SK-N-SH treated with all-trans-retinoic acid at 6 μM for 48 hours (cell line): ENCODE data around the gene GNG2.

ENCODE experiments used
- ATAC-seq: fragments of 200-7000 bp; cut with Tn5 transposase; 3 replicates; pipeline ENCODE4 v1.9.1; 2020; ENCODE audit warnings: mild to moderate bottlenecking, moderate library complexity
- ARNTL ChIP-seq: fragments of 450-650 bp; formaldehyde crosslinking; IDR thresholded peaks from 2 replicates; pipeline ENCODE4 v1.5.0; 2020; ENCODE audit warnings: low read depth, mild to moderate bottlenecking, moderate library complexity, borderline replicate concordance
- BACH2 ChIP-seq: fragments of 250-450 bp; sonication (Bioruptor Pico); IDR thresholded peaks from 2 replicates; pipeline ENCODE4 v1.9.0; 2021; ENCODE audit warnings: mild to moderate bottlenecking, borderline replicate concordance
- CSDC2 ChIP-seq: fragments of 250-450 bp; sonication (Bioruptor Pico); IDR thresholded peaks from 2 replicates; pipeline ENCODE4 v1.5.0; 2020; ENCODE audit warnings: mild to moderate bottlenecking, moderate library complexity
- ISL1 ChIP-seq: fragments of 250-450 bp; sonication (Bioruptor Pico); IDR thresholded peaks from 2 replicates; pipeline ENCODE4 v2.1.2; 2022; ENCODE audit warnings: mild to moderate bottlenecking, moderate library complexity
- PPARA ChIP-seq: fragments of 250-450 bp; sonication (Bioruptor Pico); IDR thresholded peaks from 2 replicates; pipeline ENCODE4 v1.5.0; 2020; ENCODE audit warnings: mild to moderate bottlenecking, borderline replicate concordance
- RARB ChIP-seq: fragments of 250-450 bp; sonication (Bioruptor Pico); IDR thresholded peaks from 2 replicates; pipeline ENCODE4 v1.8.0; 2021; ENCODE audit warnings: mild to moderate bottlenecking, moderate library complexity
- TCF4 ChIP-seq: fragments of 250-450 bp; sonication (Bioruptor Pico); IDR thresholded peaks from 2 replicates; pipeline ENCODE4 v1.8.0; 2021; ENCODE audit warnings: mild to moderate bottlenecking, moderate library complexity, borderline replicate concordance
- TOX ChIP-seq: fragments of 250-450 bp; sonication (Bioruptor Pico); IDR thresholded peaks from 2 replicates; pipeline ENCODE4 v1.8.0; 2021; ENCODE audit warnings: mild to moderate bottlenecking, moderate library complexity, borderline replicate concordance
- ZC3H10 ChIP-seq: fragments of 250-450 bp; sonication (Bioruptor Pico); IDR thresholded peaks from 2 replicates; pipeline ENCODE4 v1.5.1; 2021; ENCODE audit warnings: mild to moderate bottlenecking, moderate library complexity
- ZFP3 ChIP-seq: fragments of 250-450 bp; sonication (Bioruptor Pico); IDR thresholded peaks from 2 replicates; pipeline ENCODE4 v1.5.0; 2020; ENCODE audit warnings: mild to moderate bottlenecking, moderate library complexity
- ZNF565 ChIP-seq: fragments of 450-650 bp; formaldehyde crosslinking; conservative IDR thresholded peaks from 2 replicates; pipeline ENCODE4 v1.5.0; 2020; ENCODE audit warnings: low read depth, mild to moderate bottlenecking, moderate library complexity
- ZNF8 ChIP-seq: fragments of 450-650 bp; formaldehyde crosslinking; IDR thresholded peaks from 2 replicates; pipeline ENCODE4 v1.5.0; 2020; ENCODE audit warnings: mild to moderate bottlenecking, moderate library complexity
- TF ChIP-seq, protein P1 (sequence below): fragments of 250-450 bp; sonication (Bioruptor Pico); IDR thresholded peaks from 2 replicates; pipeline ENCODE4 v1.5.1; 2021; ENCODE audit warnings: mild to moderate bottlenecking, moderate library complexity
- TF ChIP-seq, protein P2 (sequence below): fragments of 250-450 bp; sonication (Bioruptor Pico); IDR thresholded peaks from 2 replicates; pipeline ENCODE4 v1.8.0; 2021; ENCODE audit warnings: low read depth, mild to moderate bottlenecking, moderate library complexity, borderline replicate concordance
- TF ChIP-seq, protein P3 (sequence below): fragments of 250-450 bp; sonication (Bioruptor Pico); IDR thresholded peaks from 2 replicates; pipeline ENCODE4 v1.8.0; 2020; ENCODE audit warnings: mild to moderate bottlenecking, moderate library complexity, borderline replicate concordance
- TF ChIP-seq, protein P4 (sequence below): fragments of 250-450 bp; sonication (Bioruptor Pico); IDR thresholded peaks from 2 replicates; pipeline ENCODE4 v1.5.0; 2020; ENCODE audit warnings: mild to moderate bottlenecking, moderate library complexity
- TF ChIP-seq, protein P5 (sequence below): fragments of 250-450 bp; sonication (Bioruptor Pico); IDR thresholded peaks from 2 replicates; pipeline ENCODE4 v1.5.1; 2020; ENCODE audit warnings: low read depth, mild to moderate bottlenecking, moderate library complexity

Gene GNG2

DNA sequence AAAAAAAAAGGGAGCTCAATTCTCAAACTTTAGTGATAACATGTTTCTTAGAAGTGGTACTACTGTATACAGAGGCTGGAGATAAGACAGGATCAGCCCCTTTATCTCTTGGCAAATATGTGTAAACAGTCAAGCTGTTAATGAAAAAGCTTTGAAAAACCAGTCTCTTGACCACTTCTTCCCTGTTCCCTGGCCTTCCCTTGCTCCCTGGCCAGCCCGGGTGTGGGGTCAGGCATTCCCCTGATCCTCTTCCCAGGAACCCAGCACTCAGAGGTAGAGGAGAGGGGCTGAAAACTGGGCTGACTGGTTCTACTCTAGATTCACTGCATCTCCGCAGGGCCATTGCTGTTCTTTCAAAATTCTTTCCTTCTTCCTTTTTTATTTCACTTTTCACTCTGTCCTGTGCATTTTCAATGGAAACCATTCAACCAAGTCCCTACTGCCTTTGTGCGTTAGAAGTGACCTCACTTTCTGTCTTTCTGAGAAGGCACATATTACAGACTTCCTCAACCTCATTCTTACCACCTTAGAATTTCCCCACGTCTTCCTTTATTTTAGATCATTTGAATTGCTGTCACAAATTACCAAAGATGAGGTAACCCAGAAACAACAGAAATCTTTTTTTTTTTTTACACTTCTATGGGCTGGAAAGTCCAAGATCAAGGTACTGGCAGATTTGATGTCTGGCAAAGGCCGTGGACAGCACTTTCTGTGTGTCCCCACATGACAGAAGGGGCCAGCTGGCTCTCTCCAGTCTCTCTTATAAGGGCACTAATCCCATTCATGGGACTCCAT is 5.7 kb downstream of the GNG2 start:
- TF ChIP-seq ZNF565 (CRISPR knock-in tag), result no peak
- TF ChIP-seq, protein P1, sequence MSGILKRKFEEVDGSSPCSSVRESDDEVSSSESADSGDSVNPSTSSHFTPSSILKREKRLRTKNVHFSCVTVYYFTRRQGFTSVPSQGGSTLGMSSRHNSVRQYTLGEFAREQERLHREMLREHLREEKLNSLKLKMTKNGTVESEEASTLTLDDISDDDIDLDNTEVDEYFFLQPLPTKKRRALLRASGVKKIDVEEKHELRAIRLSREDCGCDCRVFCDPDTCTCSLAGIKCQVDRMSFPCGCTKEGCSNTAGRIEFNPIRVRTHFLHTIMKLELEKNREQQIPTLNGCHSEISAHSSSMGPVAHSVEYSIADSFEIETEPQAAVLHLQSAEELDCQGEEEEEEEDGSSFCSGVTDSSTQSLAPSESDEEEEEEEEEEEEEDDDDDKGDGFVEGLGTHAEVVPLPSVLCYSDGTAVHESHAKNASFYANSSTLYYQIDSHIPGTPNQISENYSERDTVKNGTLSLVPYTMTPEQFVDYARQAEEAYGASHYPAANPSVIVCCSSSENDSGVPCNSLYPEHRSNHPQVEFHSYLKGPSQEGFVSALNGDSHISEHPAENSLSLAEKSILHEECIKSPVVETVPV (CRISPR knock-in tag), result no peak
- TF ChIP-seq ZNF8 (CRISPR knock-in tag), result no peak
- TF ChIP-seq, protein P2, sequence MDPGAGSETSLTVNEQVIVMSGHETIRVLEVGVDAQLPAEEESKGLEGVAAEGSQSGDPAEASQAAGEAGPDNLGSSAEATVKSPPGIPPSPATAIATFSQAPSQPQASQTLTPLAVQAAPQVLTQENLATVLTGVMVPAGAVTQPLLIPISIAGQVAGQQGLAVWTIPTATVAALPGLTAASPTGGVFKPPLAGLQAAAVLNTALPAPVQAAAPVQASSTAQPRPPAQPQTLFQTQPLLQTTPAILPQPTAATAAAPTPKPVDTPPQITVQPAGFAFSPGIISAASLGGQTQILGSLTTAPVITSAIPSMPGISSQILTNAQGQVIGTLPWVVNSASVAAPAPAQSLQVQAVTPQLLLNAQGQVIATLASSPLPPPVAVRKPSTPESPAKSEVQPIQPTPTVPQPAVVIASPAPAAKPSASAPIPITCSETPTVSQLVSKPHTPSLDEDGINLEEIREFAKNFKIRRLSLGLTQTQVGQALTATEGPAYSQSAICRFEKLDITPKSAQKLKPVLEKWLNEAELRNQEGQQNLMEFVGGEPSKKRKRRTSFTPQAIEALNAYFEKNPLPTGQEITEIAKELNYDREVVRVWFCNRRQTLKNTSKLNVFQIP (CRISPR knock-in tag), result no peak
- no peak for TF ChIP-seq ARNTL (CRISPR knock-in tag)
- TF ChIP-seq, protein P3, sequence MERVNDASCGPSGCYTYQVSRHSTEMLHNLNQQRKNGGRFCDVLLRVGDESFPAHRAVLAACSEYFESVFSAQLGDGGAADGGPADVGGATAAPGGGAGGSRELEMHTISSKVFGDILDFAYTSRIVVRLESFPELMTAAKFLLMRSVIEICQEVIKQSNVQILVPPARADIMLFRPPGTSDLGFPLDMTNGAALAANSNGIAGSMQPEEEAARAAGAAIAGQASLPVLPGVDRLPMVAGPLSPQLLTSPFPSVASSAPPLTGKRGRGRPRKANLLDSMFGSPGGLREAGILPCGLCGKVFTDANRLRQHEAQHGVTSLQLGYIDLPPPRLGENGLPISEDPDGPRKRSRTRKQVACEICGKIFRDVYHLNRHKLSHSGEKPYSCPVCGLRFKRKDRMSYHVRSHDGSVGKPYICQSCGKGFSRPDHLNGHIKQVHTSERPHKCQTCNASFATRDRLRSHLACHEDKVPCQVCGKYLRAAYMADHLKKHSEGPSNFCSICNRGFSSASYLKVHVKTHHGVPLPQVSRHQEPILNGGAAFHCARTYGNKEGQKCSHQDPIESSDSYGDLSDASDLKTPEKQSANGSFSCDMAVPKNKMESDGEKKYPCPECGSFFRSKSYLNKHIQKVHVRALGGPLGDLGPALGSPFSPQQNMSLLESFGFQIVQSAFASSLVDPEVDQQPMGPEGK (CRISPR knock-in tag), result no peak
- no peak for TF ChIP-seq CSDC2 (CRISPR knock-in tag)
- TF ChIP-seq TCF4, result no peak
- TF ChIP-seq, all 23 proteins: peak for 0
- no peak for ATAC-seq

DNA sequence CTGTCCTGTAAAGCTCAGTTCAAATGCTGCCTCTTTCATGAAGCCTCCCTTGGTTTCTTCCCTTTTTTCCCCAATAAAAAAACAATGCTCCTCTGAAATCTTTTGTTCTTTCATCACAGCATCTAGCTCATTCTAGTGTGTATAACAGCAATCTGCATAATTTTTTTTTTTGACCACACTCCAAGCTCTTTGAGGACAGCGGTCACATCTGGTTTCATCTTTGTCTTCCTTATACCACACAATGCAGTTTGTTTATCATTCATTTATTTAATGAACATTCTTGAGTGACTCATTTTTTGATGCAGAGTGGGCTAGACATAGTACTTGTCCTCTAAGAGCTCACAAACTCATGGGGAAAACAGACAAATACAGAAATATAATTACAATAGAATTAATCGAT is 7.3 kb downstream of the GNG2 start:
- TF ChIP-seq BACH2 (CRISPR knock-in tag) (no peak), PPARA (no peak), ZFP3 (no peak), CSDC2 (CRISPR knock-in tag) (no peak), TCF4 (no peak), ARNTL (CRISPR knock-in tag) (no peak), ISL1 (CRISPR knock-in tag) (no peak), TOX (CRISPR knock-in tag) (no peak), RARB (CRISPR knock-in tag) (no peak), ZC3H10 (CRISPR knock-in tag) (no peak), ZNF8 (CRISPR knock-in tag) (no peak)
- TF ChIP-seq, protein P1 (CRISPR knock-in tag), result no peak
- TF ChIP-seq, protein P4, sequence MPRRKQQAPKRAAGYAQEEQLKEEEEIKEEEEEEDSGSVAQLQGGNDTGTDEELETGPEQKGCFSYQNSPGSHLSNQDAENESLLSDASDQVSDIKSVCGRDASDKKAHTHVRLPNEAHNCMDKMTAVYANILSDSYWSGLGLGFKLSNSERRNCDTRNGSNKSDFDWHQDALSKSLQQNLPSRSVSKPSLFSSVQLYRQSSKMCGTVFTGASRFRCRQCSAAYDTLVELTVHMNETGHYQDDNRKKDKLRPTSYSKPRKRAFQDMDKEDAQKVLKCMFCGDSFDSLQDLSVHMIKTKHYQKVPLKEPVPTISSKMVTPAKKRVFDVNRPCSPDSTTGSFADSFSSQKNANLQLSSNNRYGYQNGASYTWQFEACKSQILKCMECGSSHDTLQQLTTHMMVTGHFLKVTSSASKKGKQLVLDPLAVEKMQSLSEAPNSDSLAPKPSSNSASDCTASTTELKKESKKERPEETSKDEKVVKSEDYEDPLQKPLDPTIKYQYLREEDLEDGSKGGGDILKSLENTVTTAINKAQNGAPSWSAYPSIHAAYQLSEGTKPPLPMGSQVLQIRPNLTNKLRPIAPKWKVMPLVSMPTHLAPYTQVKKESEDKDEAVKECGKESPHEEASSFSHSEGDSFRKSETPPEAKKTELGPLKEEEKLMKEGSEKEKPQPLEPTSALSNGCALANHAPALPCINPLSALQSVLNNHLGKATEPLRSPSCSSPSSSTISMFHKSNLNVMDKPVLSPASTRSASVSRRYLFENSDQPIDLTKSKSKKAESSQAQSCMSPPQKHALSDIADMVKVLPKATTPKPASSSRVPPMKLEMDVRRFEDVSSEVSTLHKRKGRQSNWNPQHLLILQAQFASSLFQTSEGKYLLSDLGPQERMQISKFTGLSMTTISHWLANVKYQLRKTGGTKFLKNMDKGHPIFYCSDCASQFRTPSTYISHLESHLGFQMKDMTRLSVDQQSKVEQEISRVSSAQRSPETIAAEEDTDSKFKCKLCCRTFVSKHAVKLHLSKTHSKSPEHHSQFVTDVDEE (CRISPR knock-in tag), result no peak
- TF ChIP-seq, protein P5, sequence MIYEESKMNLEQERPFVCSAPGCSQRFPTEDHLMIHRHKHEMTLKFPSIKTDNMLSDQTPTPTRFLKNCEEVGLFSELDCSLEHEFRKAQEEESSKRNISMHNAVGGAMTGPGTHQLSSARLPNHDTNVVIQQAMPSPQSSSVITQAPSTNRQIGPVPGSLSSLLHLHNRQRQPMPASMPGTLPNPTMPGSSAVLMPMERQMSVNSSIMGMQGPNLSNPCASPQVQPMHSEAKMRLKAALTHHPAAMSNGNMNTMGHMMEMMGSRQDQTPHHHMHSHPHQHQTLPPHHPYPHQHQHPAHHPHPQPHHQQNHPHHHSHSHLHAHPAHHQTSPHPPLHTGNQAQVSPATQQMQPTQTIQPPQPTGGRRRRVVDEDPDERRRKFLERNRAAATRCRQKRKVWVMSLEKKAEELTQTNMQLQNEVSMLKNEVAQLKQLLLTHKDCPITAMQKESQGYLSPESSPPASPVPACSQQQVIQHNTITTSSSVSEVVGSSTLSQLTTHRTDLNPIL (CRISPR knock-in tag), result no peak
- TF ChIP-seq, protein P3 (CRISPR knock-in tag), result no peak
- no peak for ATAC-seq
